ENCODE results near the gene PKD1.

PKD1 gene

GRCh38 chr16:2058420-2058819 lies 77.3 kb downstream of the PKD1 start:
- TF ChIP-seq, protein P1, sequence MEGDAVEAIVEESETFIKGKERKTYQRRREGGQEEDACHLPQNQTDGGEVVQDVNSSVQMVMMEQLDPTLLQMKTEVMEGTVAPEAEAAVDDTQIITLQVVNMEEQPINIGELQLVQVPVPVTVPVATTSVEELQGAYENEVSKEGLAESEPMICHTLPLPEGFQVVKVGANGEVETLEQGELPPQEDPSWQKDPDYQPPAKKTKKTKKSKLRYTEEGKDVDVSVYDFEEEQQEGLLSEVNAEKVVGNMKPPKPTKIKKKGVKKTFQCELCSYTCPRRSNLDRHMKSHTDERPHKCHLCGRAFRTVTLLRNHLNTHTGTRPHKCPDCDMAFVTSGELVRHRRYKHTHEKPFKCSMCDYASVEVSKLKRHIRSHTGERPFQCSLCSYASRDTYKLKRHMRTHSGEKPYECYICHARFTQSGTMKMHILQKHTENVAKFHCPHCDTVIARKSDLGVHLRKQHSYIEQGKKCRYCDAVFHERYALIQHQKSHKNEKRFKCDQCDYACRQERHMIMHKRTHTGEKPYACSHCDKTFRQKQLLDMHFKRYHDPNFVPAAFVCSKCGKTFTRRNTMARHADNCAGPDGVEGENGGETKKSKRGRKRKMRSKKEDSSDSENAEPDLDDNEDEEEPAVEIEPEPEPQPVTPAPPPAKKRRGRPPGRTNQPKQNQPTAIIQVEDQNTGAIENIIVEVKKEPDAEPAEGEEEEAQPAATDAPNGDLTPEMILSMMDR (IDR thresholded peaks at IDR 0.05) = no peak
- H3K4me3 ChIP-seq = no peak overlapping the region
- no peak overlapping the region for H3K27ac ChIP-seq
- no peaks in the 10 kb centered on the region for H3K27me3 ChIP-seq
- no peak for DNase-seq
- no peaks in the 10 kb centered on the region for H3K4me1 ChIP-seq
- peaks cover 40 to 97% (median 79%) of the 10 kb centered on the region in 3 donors for H3K36me3 ChIP-seq
- no peaks in the 10 kb centered on the region for H3K9me3 ChIP-seq
- intact Hi-C loops (cut with DNase I; ENCODE audit: low total_unique reads) = no loop called here

DNA sequence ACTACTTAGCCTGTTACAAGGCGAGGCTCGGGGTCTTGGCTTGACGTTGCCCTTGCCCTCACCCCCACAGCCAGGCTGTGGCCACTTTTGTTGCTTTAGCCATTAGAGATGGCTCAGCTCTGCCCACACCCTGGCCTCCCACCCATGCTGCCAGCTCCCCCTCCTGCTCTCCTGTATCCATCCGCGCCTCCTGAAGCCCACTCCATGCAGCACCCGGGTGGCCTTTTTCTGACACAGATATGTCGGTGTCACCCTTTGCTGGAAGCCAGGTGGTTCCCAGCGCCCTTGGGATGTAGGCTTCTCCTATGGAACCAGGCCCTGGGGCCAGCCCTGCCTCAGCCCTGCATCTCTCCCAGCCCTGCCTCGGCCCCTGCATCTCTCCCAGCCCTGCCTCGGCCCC lies 78.3 kb downstream of the PKD1 start:
- DNase-seq = no peak
- H3K27me3 ChIP-seq = no peaks in the 10 kb centered on the region
- no peak overlapping the region for H3K27ac ChIP-seq
- TF ChIP-seq, protein P1 (IDR thresholded peaks at IDR 0.05) = no peak
- no peak overlapping the region for H3K4me3 ChIP-seq
- no peaks in the 10 kb centered on the region for H3K9me3 ChIP-seq
- H3K4me1 ChIP-seq = no peaks in the 10 kb centered on the region
- H3K36me3 ChIP-seq = peaks cover 38 to 97% (median 77%) of the 10 kb centered on the region in 3 donors
- intact Hi-C loops (cut with DNase I; ENCODE audit: low total_unique reads) = no loop called here

- peaks cover 38 to 97% (median 77%) of the 10 kb centered on the region in 3 donors for H3K36me3 ChIP-seq
These were observed 78.9 kb downstream of the PKD1 start for GRCh38 chr16:2056681-2057407.

GRCh38 chr16:2056077-2056476 lies 79.6 kb downstream of the PKD1 start:
- H3K4me3 ChIP-seq = no peak overlapping the region
- H3K4me1 ChIP-seq = no peaks in the 10 kb centered on the region
- no peaks in the 10 kb centered on the region for H3K9me3 ChIP-seq
- DNase-seq = no peak
- no peaks in the 10 kb centered on the region for H3K27me3 ChIP-seq
- peaks cover 41 to 97% (median 76%) of the 10 kb centered on the region in 3 donors for H3K36me3 ChIP-seq
- TF ChIP-seq, protein P1 (IDR thresholded peaks at IDR 0.05) = peak; percentile 15 to 22
- intact Hi-C loops (cut with DNase I; ENCODE audit: low total_unique reads) = no loop called here
- no peak overlapping the region for H3K27ac ChIP-seq

More at GRCh38 chr16:2056681-2057407, 78.9 kb downstream of the PKD1 start:
- no peaks in the 10 kb centered on the region for H3K4me1 ChIP-seq
- no peak overlapping the region for H3K27ac ChIP-seq
- no peak overlapping the region for H3K4me3 ChIP-seq
- H3K27me3 ChIP-seq = no peaks in the 10 kb centered on the region
- no peak for DNase-seq
- TF ChIP-seq, protein P1 (IDR thresholded peaks at IDR 0.05) = no peak
- H3K9me3 ChIP-seq = no peaks in the 10 kb centered on the region
- intact Hi-C loops (cut with DNase I; ENCODE audit: low total_unique reads) = no loop called here

DNA sequence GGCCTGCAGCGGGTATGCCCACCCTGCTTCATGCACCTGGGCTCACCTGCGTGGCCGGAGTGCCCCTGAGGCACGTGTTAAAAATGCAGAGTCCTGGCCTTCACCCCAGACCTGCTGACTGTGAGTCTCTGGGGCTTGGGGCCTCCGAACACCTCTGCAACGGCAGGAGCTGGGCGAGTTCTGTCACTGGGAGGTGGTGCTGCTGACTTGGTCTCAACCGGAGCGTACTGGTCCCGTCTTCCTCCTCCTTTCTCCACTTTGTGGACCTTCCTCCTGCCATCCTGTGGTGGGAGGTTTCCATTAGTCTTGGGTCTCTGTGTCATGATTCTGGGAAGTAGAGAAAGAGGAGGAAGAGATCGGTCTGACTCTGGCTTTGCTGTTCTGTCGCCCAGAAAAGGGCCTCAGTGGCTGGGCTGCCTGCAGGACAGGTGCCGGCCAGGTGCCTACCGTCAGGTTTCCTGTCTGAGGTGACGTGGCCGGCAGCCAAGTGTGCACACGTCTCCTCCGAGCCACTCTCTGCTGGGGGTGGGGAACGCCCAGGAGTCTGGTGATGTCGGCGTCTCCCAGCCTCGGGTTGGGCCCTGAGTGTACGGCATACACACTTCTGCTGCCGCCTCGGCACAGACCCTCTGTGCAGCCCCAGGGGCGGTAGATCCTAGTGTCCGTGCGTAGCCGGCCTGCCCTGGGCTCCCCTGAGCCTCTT lies 81.0 kb downstream of the PKD1 start:
- intact Hi-C loops (cut with DNase I; ENCODE audit: low total_unique reads) = no loop called here
- no peaks in the 10 kb centered on the region for H3K4me1 ChIP-seq
- no peaks in the 10 kb centered on the region for H3K9me3 ChIP-seq
- TF ChIP-seq, protein P1 (IDR thresholded peaks at IDR 0.05) = no peak
- H3K4me3 ChIP-seq = no peak overlapping the region
- no peak overlapping the region for H3K27ac ChIP-seq
- no peaks in the 10 kb centered on the region for H3K27me3 ChIP-seq
- DNase-seq = no peak
- peaks cover 36 to 94% (median 74%) of the 10 kb centered on the region in 3 donors for H3K36me3 ChIP-seq
